Osteoblast (primary cell): ENCODE results near the gene IVNS1ABP. TPM values are rescaled to one million over a fixed set of nuclear protein-coding genes. Genes with fewer than 3 reads are reported as not detected.

Experiments used
- DNase-seq: peaks from one replicate; pipeline ENCODE4 v3.0.0; 2011; ENCODE audit warnings: low spot score, mixed read lengths; ENCODE audit not compliant: insufficient read length; ENCODE audit errors: missing footprints
- H2AFZ ChIP-seq: 2 replicates; pipeline ENCODE4 v1.6.0; 2011; ENCODE audit warnings: mild to moderate bottlenecking, low read length
- H3K27ac ChIP-seq: 2 replicates; pipeline ENCODE4 v1.5.1; 2011; ENCODE audit warnings: mild to moderate bottlenecking, low read depth, low read length, moderate library complexity
- H3K27me3 ChIP-seq: 2 replicates; pipeline ENCODE4 v1.6.0; 2012; ENCODE audit warnings: mild to moderate bottlenecking, control low read depth, inconsistent platforms, low read length, moderate library complexity; ENCODE audit not compliant: insufficient read depth
- H3K36me3 ChIP-seq: 2 replicates; pipeline ENCODE4 v1.5.1; 2011; ENCODE audit warnings: mild to moderate bottlenecking, low read length, control low read depth, moderate library complexity; ENCODE audit not compliant: insufficient read depth
- H3K4me1 ChIP-seq: 2 replicates; pipeline ENCODE4 v1.5.1; 2011; ENCODE audit warnings: mild to moderate bottlenecking, low read length, control low read depth, moderate library complexity; ENCODE audit not compliant: insufficient read depth
- H3K4me2 ChIP-seq: 2 replicates; pipeline ENCODE4 v1.6.0; 2011; ENCODE audit warnings: mild to moderate bottlenecking, low read length; ENCODE audit not compliant: insufficient read depth
- H3K4me3 ChIP-seq: fragments of 200-600 bp; sonication (generic); 3 replicates; pipeline ENCODE4 v1.5.1; 2012; ENCODE audit warnings: mild to moderate bottlenecking, low read length, inconsistent platforms; ENCODE audit not compliant: insufficient read depth
- H3K79me2 ChIP-seq: 2 replicates; pipeline ENCODE4 v1.6.0; 2012; ENCODE audit warnings: mild to moderate bottlenecking, low read length, control low read depth, inconsistent platforms; ENCODE audit not compliant: insufficient read depth
- H3K9me3 ChIP-seq: 2 replicates; pipeline ENCODE4 v1.5.1; 2011; ENCODE audit warnings: low read depth, low read length, control low read depth
- H4K20me1 ChIP-seq: 2 replicates; pipeline ENCODE4 v1.6.0; 2012; ENCODE audit warnings: mild to moderate bottlenecking, low read length, control low read depth; ENCODE audit not compliant: insufficient read depth
- CTCF ChIP-seq: IDR thresholded peaks from 2 replicates; pipeline ENCODE4 v1.5.1; 2011; ENCODE audit warnings: mild to moderate bottlenecking, low read depth, low read length, moderate library complexity; ENCODE audit errors: extremely low read depth
- total RNA-seq: library from RNA; depleted of rRNA; stranded (reverse); fragments of >200 nt; gene quantifications from 2 replicates; pipeline ENCODE4 v1.2.3, GENCODE V29; 2012

IVNS1ABP gene
- total RNA-seq, 1 donor: 94.8 TPM

GRCh38 chr1:185293967-185294542 lies 23.0 kb downstream of the IVNS1ABP start:
- no peak for TF ChIP-seq CTCF
- Histone ChIP-seq H3K79me2 (no peaks in the 10 kb centered on the region), H4K20me1 (no peaks in the 10 kb centered on the region), H3K4me3 (no peak overlapping the region), H3K4me1 (peaks cover 2% of the 10 kb centered on the region), H3K4me2 (no peak overlapping the region), H3K36me3 (peaks cover 46% of the 10 kb centered on the region), H2AFZ (no peak overlapping the region), H3K9me3 (no peaks in the 10 kb centered on the region), H3K27ac (no peak overlapping the region), H3K27me3 (no peaks in the 10 kb centered on the region)
- DNase-seq: no peak

- Histone ChIP-seq H3K27ac (no peak overlapping the region), H4K20me1 (no peaks in the 10 kb centered on the region), H3K79me2 (no peaks in the 10 kb centered on the region), H3K36me3 (peaks cover 29% of the 10 kb centered on the region), H2AFZ (no peak overlapping the region), H3K4me2 (no peak overlapping the region), H3K4me1 (no peaks in the 10 kb centered on the region), H3K27me3 (no peaks in the 10 kb centered on the region), H3K4me3 (no peak overlapping the region), H3K9me3 (no peaks in the 10 kb centered on the region)
- no peak for TF ChIP-seq CTCF
- DNase-seq: no peak
Observed at GRCh38 chr1:185292237-185292636, 24.8 kb downstream of the IVNS1ABP start.

GRCh38 chr1:185291652-185292051 lies 25.4 kb downstream of the IVNS1ABP start:
- Histone ChIP-seq H3K36me3 (peaks cover 23% of the 10 kb centered on the region), H3K4me1 (no peaks in the 10 kb centered on the region), H3K4me3 (no peak overlapping the region), H3K79me2 (no peaks in the 10 kb centered on the region), H3K27me3 (no peaks in the 10 kb centered on the region), H2AFZ (no peak overlapping the region), H3K27ac (no peak overlapping the region), H3K4me2 (no peak overlapping the region), H3K9me3 (no peaks in the 10 kb centered on the region), H4K20me1 (no peaks in the 10 kb centered on the region)
- no peak for TF ChIP-seq CTCF
- no peak for DNase-seq

GRCh38 chr1:185291159-185291558 lies 25.9 kb downstream of the IVNS1ABP start:
- DNase-seq: no peak
- Histone ChIP-seq H3K4me1 (no peaks in the 10 kb centered on the region), H3K4me2 (no peak overlapping the region), H3K36me3 (peaks cover 18% of the 10 kb centered on the region), H2AFZ (no peak overlapping the region), H4K20me1 (no peaks in the 10 kb centered on the region), H3K27me3 (no peaks in the 10 kb centered on the region), H3K4me3 (no peak overlapping the region), H3K9me3 (no peaks in the 10 kb centered on the region), H3K79me2 (no peaks in the 10 kb centered on the region), H3K27ac (no peak overlapping the region)
- TF ChIP-seq CTCF: no peak
